HPDE6-E6E7 (cell line): ENCODE results near the gene TCN1.

Experiments
- DNase-seq: peaks from one replicate; pipeline ENCODE4 v3.0.0; 2011; ENCODE audit warnings: missing footprints; ENCODE audit errors: extremely low spot score

Gene TCN1

DNA sequence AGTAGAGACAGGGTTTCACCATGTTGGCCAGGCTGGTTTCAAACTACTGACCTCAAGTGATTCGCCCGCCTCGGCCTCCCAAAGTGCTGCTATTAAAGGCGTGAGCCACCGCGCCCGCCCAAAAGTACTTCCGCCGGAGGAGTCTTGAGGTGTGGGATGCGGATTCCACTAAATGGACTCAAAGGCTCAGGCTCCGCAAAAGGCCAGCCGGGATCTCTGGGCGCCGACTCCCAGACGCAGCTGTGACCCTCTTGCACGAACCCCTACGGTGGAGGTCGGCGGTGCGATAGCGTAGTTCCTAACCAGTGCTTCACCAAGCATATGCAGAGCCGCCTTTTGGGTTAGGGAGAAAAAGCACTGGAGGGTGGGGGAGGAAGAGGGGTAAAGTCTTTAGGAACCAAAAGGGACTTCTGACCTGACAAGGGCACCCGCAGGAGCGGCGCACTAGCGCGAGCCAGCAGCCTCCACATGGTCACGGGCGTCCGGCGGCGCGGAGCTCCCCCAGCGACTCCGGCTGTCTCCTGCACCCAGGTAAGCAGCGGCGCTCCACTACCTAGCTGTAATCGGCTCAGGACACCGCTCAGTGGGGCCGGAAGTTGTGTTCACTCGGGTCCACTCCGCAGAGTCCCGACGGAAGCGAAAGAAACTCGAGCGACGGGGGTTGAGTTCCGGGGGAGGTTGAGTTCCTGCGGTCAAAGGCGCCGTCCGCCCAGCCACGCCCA is 55.9 kb downstream of the TCN1 start, which contains the start of gene MRPL16:
Gene MRPL16, minus strand, starts transcription at position 590 of the 722 bp plus-strand sequence. Its CDS starts 120 bp downstream, at position 470.
- peak; percentile 87 for DNase-seq

GRCh38 chr11:59807047-59807610 is 59.2 kb downstream of the TCN1 start:
- DNase-seq: no peak

DNA sequence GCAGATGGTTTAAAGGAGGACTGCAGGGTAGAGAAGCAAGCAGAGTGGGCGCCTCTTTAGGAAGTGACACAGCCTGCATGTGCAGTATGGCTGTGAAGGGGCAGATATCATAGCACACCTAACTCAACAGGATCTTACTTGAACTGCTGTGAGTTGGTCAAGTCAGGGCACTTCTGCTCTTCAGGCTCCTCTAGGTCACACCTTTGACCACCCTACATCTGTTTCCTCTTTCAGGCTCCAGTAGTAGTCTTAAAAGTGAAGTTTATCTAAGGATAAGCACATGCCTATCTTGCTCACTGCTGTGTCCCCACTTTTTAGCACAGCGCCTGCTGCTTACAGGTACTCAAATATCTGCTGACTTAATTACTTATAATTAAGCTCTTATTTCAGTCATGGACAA is 62.2 kb downstream of the TCN1 start:
- no peak for DNase-seq
